ENCODE results near the gene BUD23. TPM values are rescaled to one million over a fixed set of nuclear protein-coding genes. Genes with fewer than 3 reads are reported as not detected.

Gene BUD23
- total and polyA plus RNA-seq, 2 donors (not counting 1 experiment from before 2014, with no cell fraction given) = 62.4 to 63.9 TPM

DNA sequence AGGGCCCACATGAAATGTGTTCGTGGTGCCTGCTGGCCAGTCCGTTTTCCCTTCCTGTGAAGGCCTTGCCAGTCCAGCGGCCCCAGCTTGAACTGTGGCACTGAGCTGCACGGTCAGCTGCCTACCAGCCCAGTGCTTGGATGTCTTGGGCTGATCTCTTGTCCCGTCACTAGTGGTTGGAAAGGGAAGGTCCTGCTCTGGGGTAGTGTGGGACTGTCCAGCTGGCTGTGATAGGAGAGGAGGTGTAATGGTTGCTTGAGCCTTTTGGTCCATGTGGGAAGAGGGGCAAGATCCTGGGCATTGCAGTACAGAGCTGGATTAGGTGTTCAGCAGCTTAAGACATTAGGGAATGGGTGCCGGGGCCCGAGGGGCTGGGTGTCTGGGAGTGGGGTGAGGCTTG is 15.0 kb downstream of the BUD23 start:
- ATAC-seq (ENCODE audit: low read depth) (no peak), DNase-seq (no peak)
- Histone ChIP-seq H3K4me3 (ENCODE audit: control extremely low read depth in 1 of 5, extremely low read depth in 1 of 5, insufficient read depth in 1 of 5, low read depth in 2 of 5, low read length in 4 of 5) (no peak overlapping the region), H3K79me2 (ENCODE audit: control insufficient read depth, insufficient read depth, low read length) (no peaks in the 10 kb centered on the region), H3K9me3 (ENCODE audit: control extremely low read depth in 1 of 3, control insufficient read depth in 2 of 3, insufficient read depth in 1 of 3, low read length in 2 of 3) (peaks cover 0 to 5% (median 0%) of the 10 kb centered on the region in 3 donors), H3K4me2 (replicated peaks; ENCODE audit: low read depth, low read length, poor library complexity, severe bottlenecking) (no peak overlapping the region), H3K9ac (ENCODE audit: low read length) (no peak overlapping the region), H3K36me3 (replicated peaks in 1 of 2; ENCODE audit: control extremely low read depth in 1 of 2, control insufficient read depth in 1 of 2, extremely low read depth in 1 of 2, insufficient read depth in 2 of 2, low read length in 1 of 2) (peaks cover 0 to 46% of the 10 kb centered on the region in 2 experiments), H3K4me1 (ENCODE audit: control insufficient read depth in 2 of 2, insufficient read depth in 2 of 2, low read length in 2 of 2) (peaks cover 3% of the 10 kb centered on the region in 2 donors), H3K27me3 (replicated peaks in 1 of 4; ENCODE audit: control extremely low read depth in 1 of 4, control insufficient read depth in 3 of 4, insufficient read depth in 4 of 4, low read length in 3 of 4) (peaks cover 0 to 5% (median 0%) of the 10 kb centered on the region in 4 experiments), H3K27ac (ENCODE audit: low read length in 2 of 2) (no peak overlapping the region), H4K20me1 (ENCODE audit: control insufficient read depth, insufficient read depth, low read length, poor library complexity, severe bottlenecking) (peaks cover 5% of the 10 kb centered on the region), H2AFZ (ENCODE audit: insufficient read depth, low read depth, low read length, poor library complexity, severe bottlenecking) (no peak overlapping the region)
- no peak overlapping the region for H3K27ac Mint-ChIP-seq
- ChIA-PET CTCF (interaction anchor here (1.2 kb wide), 1 partner anchor 26 kb away, joined by 3 read pairs; no protein-coding TSS in a partner anchor), POLR2A (interaction anchor here (0.6 kb wide), 1 partner anchor 36 kb away, joined by 5 read pairs; no protein-coding TSS in a partner anchor)
- TF ChIP-seq, protein P1, sequence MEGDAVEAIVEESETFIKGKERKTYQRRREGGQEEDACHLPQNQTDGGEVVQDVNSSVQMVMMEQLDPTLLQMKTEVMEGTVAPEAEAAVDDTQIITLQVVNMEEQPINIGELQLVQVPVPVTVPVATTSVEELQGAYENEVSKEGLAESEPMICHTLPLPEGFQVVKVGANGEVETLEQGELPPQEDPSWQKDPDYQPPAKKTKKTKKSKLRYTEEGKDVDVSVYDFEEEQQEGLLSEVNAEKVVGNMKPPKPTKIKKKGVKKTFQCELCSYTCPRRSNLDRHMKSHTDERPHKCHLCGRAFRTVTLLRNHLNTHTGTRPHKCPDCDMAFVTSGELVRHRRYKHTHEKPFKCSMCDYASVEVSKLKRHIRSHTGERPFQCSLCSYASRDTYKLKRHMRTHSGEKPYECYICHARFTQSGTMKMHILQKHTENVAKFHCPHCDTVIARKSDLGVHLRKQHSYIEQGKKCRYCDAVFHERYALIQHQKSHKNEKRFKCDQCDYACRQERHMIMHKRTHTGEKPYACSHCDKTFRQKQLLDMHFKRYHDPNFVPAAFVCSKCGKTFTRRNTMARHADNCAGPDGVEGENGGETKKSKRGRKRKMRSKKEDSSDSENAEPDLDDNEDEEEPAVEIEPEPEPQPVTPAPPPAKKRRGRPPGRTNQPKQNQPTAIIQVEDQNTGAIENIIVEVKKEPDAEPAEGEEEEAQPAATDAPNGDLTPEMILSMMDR (IDR thresholded peaks at IDR 0.05) = no peak
- TF ChIP-seq EZH2 (IDR thresholded peaks at IDR 0.05; ENCODE audit: borderline replicate concordance, insufficient read depth, low read depth, low read length, poor library complexity, severe bottlenecking) = no peak
- peaks cover 7% of the 10 kb centered on the region for H3K4me1 Mint-ChIP-seq
- no peak overlapping the region for H3K4me3 Mint-ChIP-seq
- intact Hi-C loops (cut with micrococcal nuclease) = no loop called here
- no peaks in the 10 kb centered on the region for H3K9me3 Mint-ChIP-seq (ENCODE audit: insufficient read depth)
- peaks cover 7% of the 10 kb centered on the region for H3K27me3 Mint-ChIP-seq
- 96% methylated on average over 7 of the region's 7 CpGs for WGBS (ENCODE audit: insufficient coverage)

DNA sequence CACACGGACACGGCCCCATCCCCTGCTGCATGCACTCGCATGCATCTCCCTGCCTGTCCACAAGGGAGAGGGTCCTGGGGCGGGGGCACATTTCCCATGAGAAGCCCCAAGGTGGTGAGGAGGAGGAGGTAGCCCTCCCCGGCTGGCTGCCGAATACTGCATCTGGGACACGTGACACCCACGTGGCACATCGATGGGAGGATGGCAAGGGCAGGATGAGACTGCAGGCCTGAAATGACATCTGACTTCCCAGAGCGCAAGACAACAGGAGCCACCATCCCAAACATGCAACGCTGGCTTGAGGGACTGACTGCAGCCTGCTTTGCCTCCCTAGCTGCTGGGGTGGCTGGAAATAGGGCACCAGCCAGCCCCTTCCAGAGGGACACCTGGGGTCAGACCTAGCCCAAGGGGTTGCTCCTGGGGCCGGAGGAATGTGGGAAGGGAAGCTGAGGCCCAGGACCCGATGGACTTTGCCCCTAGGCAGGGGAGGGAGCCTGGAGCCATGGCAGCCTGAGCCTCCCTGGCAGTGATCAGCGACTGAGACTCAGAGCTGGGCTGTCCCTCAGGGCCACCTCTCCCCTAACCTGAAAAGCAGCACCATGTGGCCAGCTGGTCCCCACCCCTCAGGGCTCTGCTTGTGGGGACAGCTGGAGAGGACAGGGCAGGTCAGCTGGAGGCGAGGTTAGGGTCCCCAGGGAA is 16.1 kb downstream of the BUD23 start:
- peaks cover 0 to 10% (median 0%) of the 10 kb centered on the region in 4 experiments for H3K27me3 ChIP-seq (replicated peaks in 1 of 4; ENCODE audit: control extremely low read depth in 1 of 4, control insufficient read depth in 3 of 4, insufficient read depth in 4 of 4, low read length in 3 of 4)
- no peaks in the 10 kb centered on the region for H3K79me2 ChIP-seq (ENCODE audit: control insufficient read depth, insufficient read depth, low read length)
- H3K4me3 Mint-ChIP-seq = no peak overlapping the region
- DNase-seq = no peak
- no peak overlapping the region for H3K9ac ChIP-seq (ENCODE audit: low read length)
- intact Hi-C loops (cut with micrococcal nuclease) = no loop called here
- peaks cover 0 to 36% of the 10 kb centered on the region in 2 experiments for H3K36me3 ChIP-seq (replicated peaks in 1 of 2; ENCODE audit: control extremely low read depth in 1 of 2, control insufficient read depth in 1 of 2, extremely low read depth in 1 of 2, insufficient read depth in 2 of 2, low read length in 1 of 2)
- H3K9me3 ChIP-seq (ENCODE audit: control extremely low read depth in 1 of 3, control insufficient read depth in 2 of 3, insufficient read depth in 1 of 3, low read length in 2 of 3) = peaks cover 0 to 5% (median 0%) of the 10 kb centered on the region in 3 donors
- TF ChIP-seq, protein P1 (IDR thresholded peaks at IDR 0.05) = no peak
- TF ChIP-seq EZH2 (IDR thresholded peaks at IDR 0.05; ENCODE audit: borderline replicate concordance, insufficient read depth, low read depth, low read length, poor library complexity, severe bottlenecking) = no peak
- POLR2A ChIA-PET = no interaction called here
- 95% methylated on average over 15 of the region's 15 CpGs for WGBS (ENCODE audit: insufficient coverage)
- H3K27me3 Mint-ChIP-seq = peaks cover 7% of the 10 kb centered on the region
- CTCF ChIA-PET = interaction anchor here (0.5 kb wide), 1 partner anchor 95 kb away, joined by 3 read pairs; no protein-coding TSS in a partner anchor
- H3K9me3 Mint-ChIP-seq (ENCODE audit: insufficient read depth) = no peaks in the 10 kb centered on the region
- no peak overlapping the region for H3K27ac Mint-ChIP-seq
- peaks cover 13% of the 10 kb centered on the region for H3K4me1 Mint-ChIP-seq
- peaks cover under 1% of the 10 kb centered on the region for H4K20me1 ChIP-seq (ENCODE audit: control insufficient read depth, insufficient read depth, low read length, poor library complexity, severe bottlenecking)
- ATAC-seq (ENCODE audit: low read depth) = no peak
- H2AFZ ChIP-seq (ENCODE audit: insufficient read depth, low read depth, low read length, poor library complexity, severe bottlenecking) = no peak overlapping the region
- peaks cover 6 to 12% of the 10 kb centered on the region in 2 donors for H3K4me1 ChIP-seq (ENCODE audit: control insufficient read depth in 2 of 2, insufficient read depth in 2 of 2, low read length in 2 of 2)
- H3K27ac ChIP-seq (ENCODE audit: low read length in 2 of 2) = no peak overlapping the region
- H3K4me3 ChIP-seq (ENCODE audit: control extremely low read depth in 1 of 5, extremely low read depth in 1 of 5, insufficient read depth in 1 of 5, low read depth in 2 of 5, low read length in 4 of 5) = no peak overlapping the region
- no peak overlapping the region for H3K4me2 ChIP-seq (replicated peaks; ENCODE audit: low read depth, low read length, poor library complexity, severe bottlenecking)
